H1 (cell line): ENCODE measurements around the gene PDZD11. TPM values are rescaled to one million over a fixed set of nuclear protein-coding genes. Genes with fewer than 3 reads are reported as not detected.

Source experiments
- polyA plus RNA-seq, 7 experiments: library from polyadenylated mRNA; depleted of rRNA in 3 of 7; stranded (reverse) in 5 of 7; unstranded in 2 of 7; fragments of >200 nt in 5 of 7; fragments of 200-250 nt in 2 of 7; gene quantifications; 1 replicate in 5 of 7; 2 replicates in 1 of 7; 4 replicates in 1 of 7; pipeline versions ENCODE4 v1.2.1 to v1.2.3, GENCODE V29; 2011 to 2013; ENCODE audit warnings: missing spikeins in 2 of 7, mixed read lengths in 2 of 7
- total RNA-seq: library from RNA; stranded (reverse); fragmentation: NEBNext Ultra II Directional; extraction: Animal tissue kit (Norgen Biotek cat#: 25700); gene quantifications from 2 replicates; pipeline ENCODE4 v1.2.1, GENCODE V29; 2021
- TF ChIP-seq, protein P1 (sequence below), 3 experiments: IDR thresholded peaks; 1 replicate in 2 of 3; 2 replicates in 1 of 3; pipeline versions ENCODE4 v1.5.1 to v1.6.1; 2011; ENCODE audit warnings: low read length in 3 of 3, mild to moderate bottlenecking in 3 of 3, inconsistent platforms in 2 of 3, low read depth in 1 of 3, moderate library complexity in 1 of 3; ENCODE audit not compliant: insufficient read depth in 1 of 3; ENCODE audit errors: control extremely low read depth in 1 of 3

The PDZD11 gene
- total and polyA plus RNA-seq, 2 of the 8 experiments (the other 6 are each of a cell fraction or from before 2014, with no cell fraction given): 31.5 to 55.9 TPM

DNA sequence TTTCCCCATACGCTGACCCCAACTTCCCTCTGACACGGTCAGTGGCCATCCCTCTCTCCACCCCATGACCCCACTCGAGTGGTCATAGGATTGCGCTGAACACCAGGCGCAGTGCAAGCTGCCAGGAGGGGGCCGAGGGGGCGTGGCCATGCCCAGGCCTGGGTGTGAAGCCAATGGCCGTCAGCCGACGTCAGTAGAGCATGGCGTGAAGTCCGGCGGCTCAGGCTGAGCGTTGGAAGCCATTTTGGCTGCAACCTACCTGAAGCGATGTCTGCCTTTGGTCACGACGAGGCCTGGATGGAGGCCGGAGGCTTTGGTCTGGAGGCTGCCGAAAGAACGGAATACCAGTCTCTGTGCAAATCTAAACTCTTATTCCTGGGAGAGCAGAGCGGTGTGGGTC lies 7.8 kb downstream of the PDZD11 start, which contains the start of gene RAB41 (continued):
- TF ChIP-seq, protein P1, sequence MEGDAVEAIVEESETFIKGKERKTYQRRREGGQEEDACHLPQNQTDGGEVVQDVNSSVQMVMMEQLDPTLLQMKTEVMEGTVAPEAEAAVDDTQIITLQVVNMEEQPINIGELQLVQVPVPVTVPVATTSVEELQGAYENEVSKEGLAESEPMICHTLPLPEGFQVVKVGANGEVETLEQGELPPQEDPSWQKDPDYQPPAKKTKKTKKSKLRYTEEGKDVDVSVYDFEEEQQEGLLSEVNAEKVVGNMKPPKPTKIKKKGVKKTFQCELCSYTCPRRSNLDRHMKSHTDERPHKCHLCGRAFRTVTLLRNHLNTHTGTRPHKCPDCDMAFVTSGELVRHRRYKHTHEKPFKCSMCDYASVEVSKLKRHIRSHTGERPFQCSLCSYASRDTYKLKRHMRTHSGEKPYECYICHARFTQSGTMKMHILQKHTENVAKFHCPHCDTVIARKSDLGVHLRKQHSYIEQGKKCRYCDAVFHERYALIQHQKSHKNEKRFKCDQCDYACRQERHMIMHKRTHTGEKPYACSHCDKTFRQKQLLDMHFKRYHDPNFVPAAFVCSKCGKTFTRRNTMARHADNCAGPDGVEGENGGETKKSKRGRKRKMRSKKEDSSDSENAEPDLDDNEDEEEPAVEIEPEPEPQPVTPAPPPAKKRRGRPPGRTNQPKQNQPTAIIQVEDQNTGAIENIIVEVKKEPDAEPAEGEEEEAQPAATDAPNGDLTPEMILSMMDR (IDR thresholded peaks at IDR 0.05; ENCODE audit: control extremely low read depth in 1 of 3, insufficient read depth in 1 of 3, low read depth in 1 of 3, low read length in 3 of 3): no peak
